IPS-18a (cell line): ENCODE data around the gene SH3BP5.

Experiments
- H3K27ac ChIP-seq: one replicate; pipeline ENCODE4 v1.5.1; 2013; ENCODE audit warnings: low read length
- H3K27me3 ChIP-seq: one replicate; pipeline ENCODE4 v1.6.1; 2013; ENCODE audit warnings: mild to moderate bottlenecking, low read length; ENCODE audit not compliant: control insufficient read depth, insufficient read depth
- H3K36me3 ChIP-seq: one replicate; pipeline ENCODE4 v1.6.1; 2013; ENCODE audit warnings: low read depth, low read length; ENCODE audit not compliant: control insufficient read depth
- H3K4me1 ChIP-seq: one replicate; pipeline ENCODE4 v1.6.1; 2013; ENCODE audit warnings: low read depth, low read length; ENCODE audit not compliant: control insufficient read depth
- H3K4me3 ChIP-seq: one replicate; pipeline ENCODE4 v1.5.1; 2013; ENCODE audit warnings: low read length
- H3K9ac ChIP-seq: one replicate; pipeline ENCODE4 v1.6.1; 2013; ENCODE audit warnings: mild to moderate bottlenecking, low read length, moderate library complexity
- H3K9me3 ChIP-seq: one replicate; pipeline ENCODE4 v1.6.1; 2013; ENCODE audit warnings: low read depth, low read length; ENCODE audit not compliant: control insufficient read depth

SH3BP5 gene

DNA sequence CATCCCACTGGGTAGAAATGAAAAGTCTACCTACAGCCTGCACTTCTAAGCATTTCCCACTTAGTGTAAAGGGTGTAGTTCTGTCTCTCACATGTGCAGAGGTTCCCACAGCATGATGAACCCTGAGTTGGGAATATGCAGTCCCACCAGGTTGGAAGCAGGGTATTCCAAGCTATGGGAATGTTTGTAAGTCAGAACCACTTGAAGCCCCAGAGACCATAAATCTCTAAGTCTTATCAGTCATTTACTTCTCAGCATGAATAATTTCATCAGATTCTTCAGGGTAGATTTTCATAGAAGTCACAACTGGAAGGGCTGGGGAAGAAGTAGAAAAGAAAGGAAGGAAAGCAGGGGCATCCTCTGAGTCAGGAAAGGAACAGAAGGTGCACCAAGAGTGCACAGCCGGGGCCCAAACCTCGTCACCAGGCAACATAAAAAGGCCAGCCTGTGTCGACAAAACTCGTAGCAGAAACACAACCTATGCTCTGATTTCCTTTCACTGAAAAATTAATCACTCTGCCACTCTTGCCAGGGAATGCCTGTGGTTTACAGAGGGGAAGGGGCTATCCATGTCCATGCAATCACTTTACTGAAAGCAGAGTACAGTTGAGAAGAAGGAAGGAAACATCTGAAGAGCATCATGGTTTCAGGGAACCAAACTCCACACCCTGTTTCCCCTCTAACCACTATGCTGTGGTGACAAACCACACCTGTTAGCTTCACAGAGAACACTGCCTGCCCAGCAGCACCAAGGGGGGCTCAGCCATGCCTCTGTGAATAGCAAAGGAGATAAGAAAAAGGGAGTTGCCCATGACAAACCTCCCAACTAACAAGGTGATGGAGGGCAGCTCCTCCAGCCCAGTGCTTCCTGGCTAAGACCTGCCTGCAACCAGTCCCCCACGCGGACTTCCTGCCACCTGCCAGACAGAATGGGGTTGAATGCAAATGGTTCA is 40.5 kb downstream of the SH3BP5 start:
- H3K36me3 ChIP-seq, result no peaks in the 10 kb centered on the region
- no peak overlapping the region for H3K27ac ChIP-seq
- no peaks in the 10 kb centered on the region for H3K4me1 ChIP-seq

DNA sequence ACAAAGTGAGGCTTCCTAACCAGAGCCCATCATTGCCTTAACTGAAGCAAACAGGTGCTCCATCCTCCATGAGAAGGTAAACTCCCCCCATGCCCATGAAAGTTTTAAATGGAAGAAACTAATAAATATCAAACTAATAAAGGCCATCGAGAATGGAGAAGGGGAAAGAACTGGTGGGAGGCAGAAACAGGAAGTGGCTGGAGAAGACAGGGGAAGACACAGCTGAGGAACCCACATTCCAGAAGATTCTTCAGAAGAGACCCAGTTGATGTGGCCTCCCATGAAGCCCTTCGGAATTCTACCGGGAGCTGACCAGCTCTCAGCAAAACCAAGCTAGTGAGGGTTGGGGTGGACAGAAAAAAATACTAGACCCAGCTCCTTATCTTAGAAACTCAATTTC is 41.6 kb downstream of the SH3BP5 start:
- no peak overlapping the region for H3K4me3 ChIP-seq
- no peak overlapping the region for H3K27ac ChIP-seq
- H3K9ac ChIP-seq, result no peak overlapping the region
- H3K4me1 ChIP-seq, result peaks cover 6% of the 10 kb centered on the region
- H3K36me3 ChIP-seq, result no peaks in the 10 kb centered on the region
- H3K9me3 ChIP-seq, result no peaks in the 10 kb centered on the region
- H3K27me3 ChIP-seq, result no peaks in the 10 kb centered on the region

More for the DNA sequence above, 40.5 kb downstream of the SH3BP5 start:
- H3K4me3 ChIP-seq, result no peak overlapping the region
- no peak overlapping the region for H3K9ac ChIP-seq
- H3K9me3 ChIP-seq, result no peaks in the 10 kb centered on the region
- no peaks in the 10 kb centered on the region for H3K27me3 ChIP-seq

DNA sequence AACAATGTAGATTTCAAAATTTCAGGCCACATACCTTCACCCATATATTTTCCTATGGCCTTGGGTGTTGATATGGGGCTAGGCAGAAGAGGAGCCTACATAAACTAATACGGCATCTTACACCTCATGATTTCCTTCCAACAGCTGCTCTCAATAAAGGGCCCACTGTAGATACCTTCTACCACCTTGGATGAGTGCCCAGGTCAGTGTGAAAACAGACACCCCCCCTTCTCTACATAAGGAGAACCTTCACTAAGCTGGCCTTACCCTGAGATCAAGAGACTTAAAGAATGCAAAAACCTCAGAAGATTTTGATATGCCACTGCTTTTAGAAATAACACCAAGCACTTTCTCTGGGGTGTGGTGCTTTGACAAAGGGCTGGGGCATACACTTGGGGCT is 42.7 kb downstream of the SH3BP5 start:
- peaks cover 6% of the 10 kb centered on the region for H3K4me1 ChIP-seq
- no peaks in the 10 kb centered on the region for H3K9me3 ChIP-seq
- no peak overlapping the region for H3K9ac ChIP-seq
- no peak overlapping the region for H3K27ac ChIP-seq
- no peaks in the 10 kb centered on the region for H3K36me3 ChIP-seq
- H3K27me3 ChIP-seq, result no peaks in the 10 kb centered on the region
- no peak overlapping the region for H3K4me3 ChIP-seq

DNA sequence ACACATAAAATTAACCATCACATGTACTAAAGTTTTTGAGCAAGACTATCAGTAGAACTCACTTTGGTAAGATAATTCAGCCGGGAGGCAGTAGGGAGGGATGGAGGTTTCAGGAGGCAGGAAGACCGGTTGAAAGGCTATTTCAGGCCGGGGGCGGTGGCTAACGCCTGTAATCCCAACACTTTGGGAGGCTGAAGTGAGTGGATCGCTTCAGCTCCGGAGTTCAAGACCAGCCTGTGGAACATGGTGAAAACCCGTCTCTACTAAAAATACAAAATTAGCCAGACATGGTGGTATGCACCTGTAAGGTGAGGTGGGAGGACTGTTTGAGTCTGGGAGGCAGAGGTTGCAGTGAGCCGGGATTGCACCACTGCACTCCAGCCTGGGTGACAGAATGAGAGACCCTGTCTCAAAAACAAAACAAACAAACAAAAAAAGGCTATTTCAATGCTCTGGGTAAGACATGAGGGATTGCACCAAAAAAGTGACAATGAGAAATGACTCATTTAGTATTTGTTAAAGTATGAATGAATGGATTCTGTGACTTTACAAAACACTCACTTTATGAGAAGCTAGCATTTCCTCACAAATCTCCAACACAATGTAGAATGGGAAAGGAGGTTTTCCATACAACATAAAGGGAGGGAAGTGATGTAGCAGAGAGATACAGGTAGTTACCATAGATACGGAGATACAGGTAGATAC is 43.9 kb downstream of the SH3BP5 start:
- H3K27me3 ChIP-seq, result no peaks in the 10 kb centered on the region
- peaks cover 6% of the 10 kb centered on the region for H3K4me1 ChIP-seq
- H3K36me3 ChIP-seq, result no peaks in the 10 kb centered on the region
- H3K4me3 ChIP-seq, result no peak overlapping the region
- no peaks in the 10 kb centered on the region for H3K9me3 ChIP-seq
- H3K27ac ChIP-seq, result no peak overlapping the region
- H3K9ac ChIP-seq, result no peak overlapping the region

DNA sequence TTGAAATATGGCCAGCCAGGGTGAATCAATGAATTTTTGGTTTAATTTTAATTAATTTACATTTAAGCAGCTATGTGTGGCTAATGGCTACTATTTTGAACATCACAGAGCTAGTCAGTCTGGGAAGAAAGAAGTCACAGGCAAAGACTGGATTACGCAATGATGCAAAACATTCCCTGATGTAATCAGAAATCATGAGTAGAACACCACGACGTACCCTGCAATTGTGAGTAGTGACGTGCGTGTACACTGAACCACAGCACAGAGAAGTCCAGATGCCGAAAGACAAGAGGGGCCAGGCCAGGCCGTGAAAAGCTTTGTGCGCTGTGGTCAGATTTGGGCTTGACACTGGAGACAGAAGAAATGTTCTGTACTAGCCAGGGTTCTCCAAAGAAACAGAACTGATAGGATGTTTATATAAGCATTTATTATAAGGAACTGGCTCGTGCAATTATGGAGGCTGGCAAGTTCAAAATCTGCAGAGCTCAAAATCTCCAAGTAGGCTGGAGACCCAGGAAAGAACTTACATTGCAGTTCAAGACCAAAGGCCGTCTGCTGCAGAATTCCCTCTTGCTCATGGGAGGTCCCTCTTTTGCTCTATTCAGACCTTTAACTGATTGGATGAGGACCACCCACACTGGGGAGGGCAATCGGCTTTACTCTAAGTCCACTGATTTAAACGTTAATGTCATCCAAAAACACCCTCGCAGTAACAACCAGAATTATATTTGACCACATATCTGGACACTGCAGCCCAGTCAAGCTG is 44.6 kb downstream of the SH3BP5 start:
- Histone ChIP-seq H3K27me3 (no peaks in the 10 kb centered on the region), H3K9ac (no peak overlapping the region), H3K4me1 (peaks cover 6% of the 10 kb centered on the region), H3K36me3 (no peaks in the 10 kb centered on the region), H3K4me3 (no peak overlapping the region), H3K27ac (no peak overlapping the region), H3K9me3 (no peaks in the 10 kb centered on the region)

DNA sequence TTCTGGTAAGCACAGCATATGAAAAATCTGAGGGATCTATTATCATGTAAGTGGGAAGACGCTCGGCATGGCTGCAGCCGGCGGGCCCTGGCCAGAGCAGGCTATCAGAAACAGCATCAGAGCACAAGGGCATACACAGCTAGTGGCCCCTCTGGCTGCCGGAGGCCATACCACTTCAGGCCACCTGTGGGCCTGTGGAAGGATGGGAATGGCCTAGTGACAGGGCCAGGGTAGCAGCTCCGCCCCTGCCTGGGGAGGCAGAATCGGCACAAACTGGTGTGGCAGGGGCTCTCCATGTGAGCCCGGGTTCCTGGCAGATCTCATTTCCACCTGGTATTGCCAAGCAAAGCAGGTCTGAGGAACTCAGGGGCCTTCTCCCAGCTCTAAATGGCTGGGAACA is 46.4 kb downstream of the SH3BP5 start:
- Histone ChIP-seq H3K4me1 (peaks cover 6% of the 10 kb centered on the region), H3K4me3 (no peak overlapping the region), H3K9me3 (no peaks in the 10 kb centered on the region), H3K27me3 (no peaks in the 10 kb centered on the region), H3K36me3 (no peaks in the 10 kb centered on the region), H3K27ac (no peak overlapping the region), H3K9ac (no peak overlapping the region)

DNA sequence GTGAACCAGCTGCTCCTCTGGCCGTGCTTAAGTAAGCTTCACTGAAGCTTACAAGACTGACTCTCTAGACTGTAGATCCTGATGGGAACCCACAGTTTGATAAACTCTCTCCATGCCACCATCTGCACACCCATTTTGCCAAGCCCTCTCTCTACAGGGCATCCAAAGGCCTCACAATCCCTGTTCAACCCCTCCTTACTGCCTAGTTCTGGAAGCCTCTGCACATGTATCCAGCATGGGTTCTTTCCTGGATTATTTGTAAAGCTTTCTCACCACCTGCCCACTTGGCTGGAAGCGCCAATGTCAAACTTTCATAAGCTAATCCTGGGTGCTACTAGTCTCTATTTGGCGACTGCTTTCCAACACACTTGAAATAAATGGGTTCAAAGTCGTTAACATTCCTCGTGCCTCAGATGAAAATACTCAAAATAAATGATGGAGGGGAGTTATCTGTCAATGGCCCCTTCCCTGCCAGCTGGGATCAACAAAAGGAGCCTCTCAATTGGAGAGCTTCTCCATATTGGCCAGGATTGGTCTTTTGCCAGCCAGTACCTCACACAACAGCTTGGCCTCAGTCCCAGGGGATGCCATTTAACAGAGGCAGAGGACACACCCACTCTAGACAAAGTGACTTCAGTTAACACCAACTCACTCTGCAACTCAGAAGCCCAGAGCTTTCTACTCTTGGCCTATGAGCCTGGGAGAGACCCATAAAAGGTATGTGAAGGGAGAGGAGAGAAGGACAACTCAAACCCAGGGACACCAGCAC is 48.1 kb downstream of the SH3BP5 start:
- Histone ChIP-seq H3K4me3 (no peak overlapping the region), H3K27me3 (no peaks in the 10 kb centered on the region), H3K4me1 (peaks cover 6% of the 10 kb centered on the region), H3K9me3 (no peaks in the 10 kb centered on the region), H3K9ac (no peak overlapping the region), H3K36me3 (no peaks in the 10 kb centered on the region), H3K27ac (no peak overlapping the region)

DNA sequence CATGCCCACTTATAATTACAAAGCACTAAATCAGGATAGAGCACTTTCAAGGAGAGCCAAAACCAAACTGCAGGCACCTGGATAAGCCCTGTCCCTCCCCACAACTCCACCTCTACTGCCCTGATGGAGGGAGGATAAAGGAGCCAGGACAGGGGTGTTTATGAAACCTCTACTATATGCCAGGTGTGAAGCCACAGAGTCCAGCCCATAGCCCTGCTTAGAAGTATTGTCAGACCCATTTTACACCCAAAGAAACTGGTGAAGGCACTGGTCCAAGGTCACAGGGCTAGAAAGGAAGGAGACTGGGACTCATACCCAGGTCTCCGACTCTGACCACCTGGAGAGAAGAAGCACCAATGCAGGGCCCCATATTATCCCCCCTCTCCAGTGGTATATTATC is 48.7 kb downstream of the SH3BP5 start:
- H3K27me3 ChIP-seq, result no peaks in the 10 kb centered on the region
- H3K36me3 ChIP-seq, result no peaks in the 10 kb centered on the region
- H3K4me1 ChIP-seq, result peaks cover 6% of the 10 kb centered on the region
- no peak overlapping the region for H3K9ac ChIP-seq
- H3K4me3 ChIP-seq, result no peak overlapping the region
- no peak overlapping the region for H3K27ac ChIP-seq
- H3K9me3 ChIP-seq, result no peaks in the 10 kb centered on the region

DNA sequence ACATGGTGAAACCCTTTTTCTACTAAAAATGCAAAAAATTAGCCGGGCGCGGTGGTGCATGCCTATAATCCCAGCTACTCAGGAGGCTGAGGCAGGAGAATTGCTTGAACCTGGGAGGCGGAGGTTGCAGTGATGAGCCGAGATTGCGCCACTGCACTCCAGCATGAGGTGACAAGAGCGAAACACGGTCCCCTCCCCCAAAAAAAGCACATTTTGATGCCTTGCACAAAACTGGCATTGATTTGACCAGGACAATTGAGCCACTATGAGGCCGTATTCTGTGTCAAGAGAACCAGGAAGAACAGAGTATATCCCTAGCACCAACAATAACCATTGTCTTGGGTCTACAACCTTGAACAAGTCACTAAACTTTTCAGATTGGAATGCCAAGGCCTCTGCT is 50.6 kb downstream of the SH3BP5 start:
- no peaks in the 10 kb centered on the region for H3K36me3 ChIP-seq
- no peaks in the 10 kb centered on the region for H3K9me3 ChIP-seq
- H3K27me3 ChIP-seq, result no peaks in the 10 kb centered on the region
- no peak overlapping the region for H3K9ac ChIP-seq
- no peak overlapping the region for H3K4me3 ChIP-seq
- H3K4me1 ChIP-seq, result peaks cover 18% of the 10 kb centered on the region
- no peak overlapping the region for H3K27ac ChIP-seq

DNA sequence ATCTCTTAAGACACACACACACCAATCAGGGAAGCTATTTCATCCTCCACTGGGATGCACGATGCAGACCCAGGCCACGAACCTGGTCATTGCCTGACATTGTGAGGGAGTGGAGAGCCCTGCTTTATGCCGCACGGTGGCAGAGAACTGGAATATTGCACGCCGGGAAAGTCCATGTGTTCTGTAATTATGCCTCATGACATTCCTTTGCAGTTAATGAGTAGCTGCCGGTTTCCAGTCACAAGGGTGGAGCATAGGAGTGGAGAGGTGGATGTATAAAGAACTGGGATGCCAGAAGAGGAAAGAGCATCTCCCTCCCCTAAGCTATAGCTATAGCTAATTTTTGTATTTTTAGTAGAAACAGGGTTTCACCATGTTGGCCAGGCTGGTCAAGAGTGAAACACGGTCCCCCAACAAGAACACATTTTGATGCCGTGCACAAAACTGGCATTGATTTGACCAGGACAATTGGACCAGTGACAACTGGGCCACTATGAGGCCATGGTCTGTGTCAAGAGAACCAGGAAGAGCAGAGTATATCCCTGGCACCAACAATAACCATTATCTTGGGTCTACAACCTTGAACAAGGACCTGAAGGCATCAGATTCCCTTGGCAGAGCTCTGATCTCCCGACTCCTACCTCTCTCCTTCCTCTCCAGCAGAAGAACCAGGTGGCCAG is 51.4 kb downstream of the SH3BP5 start:
- no peak overlapping the region for H3K9ac ChIP-seq
- H3K36me3 ChIP-seq, result no peaks in the 10 kb centered on the region
- no peaks in the 10 kb centered on the region for H3K9me3 ChIP-seq
- H3K27me3 ChIP-seq, result no peaks in the 10 kb centered on the region
- H3K4me1 ChIP-seq, result peaks cover 13% of the 10 kb centered on the region
- no peak overlapping the region for H3K4me3 ChIP-seq
- no peak overlapping the region for H3K27ac ChIP-seq
